HepG2 (cell line): Measurements from ENCODE around the gene EEF1AKMT4. TPM values are rescaled to one million over a fixed set of nuclear protein-coding genes. Genes with fewer than 3 reads are reported as not detected.
A peak's percentile ranks its signal among the peaks of the same experiment; 100 is the strongest.

Experiments
- CBX1 ChIP-seq: IDR thresholded peaks from one replicate; pipeline ENCODE4 v1.6.1; 2016; ENCODE audit warnings: antibody characterized with exemption, low read depth
- TBX2 ChIP-seq: sonication (generic); formaldehyde crosslinking; IDR thresholded peaks from 2 replicates; pipeline ENCODE4 v1.5.0; 2020; ENCODE audit warnings: missing genetic modification reagents, mild to moderate bottlenecking, borderline replicate concordance
- ZNF230 ChIP-seq: sonication (generic); formaldehyde crosslinking; IDR thresholded peaks from 2 replicates; pipeline ENCODE4 v1.4.0; 2020; ENCODE audit warnings: mild to moderate bottlenecking, missing genetic modification reagents
- ZNF30 ChIP-seq: sonication (generic); formaldehyde crosslinking; IDR thresholded peaks from 2 replicates; pipeline ENCODE4 v1.5.0; 2020; ENCODE audit warnings: mild to moderate bottlenecking, missing genetic modification reagents
- ZNF33B ChIP-seq: sonication (generic); formaldehyde crosslinking; IDR thresholded peaks from 2 replicates; pipeline ENCODE4 v1.5.1; 2020; ENCODE audit warnings: mild to moderate bottlenecking, missing genetic modification reagents
- ZNF557 ChIP-seq: sonication (generic); formaldehyde crosslinking; IDR thresholded peaks from 2 replicates; pipeline ENCODE4 v1.4.0; 2020; ENCODE audit warnings: missing genetic modification reagents
- ZNF570 ChIP-seq: sonication (generic); formaldehyde crosslinking; IDR thresholded peaks from 2 replicates; pipeline ENCODE4 v1.4.0; 2020; ENCODE audit warnings: mild to moderate bottlenecking, missing genetic modification reagents, borderline replicate concordance
- ZNF816 ChIP-seq: sonication (generic); formaldehyde crosslinking; IDR thresholded peaks from 2 replicates; pipeline ENCODE4 v1.8.0; 2022; ENCODE audit warnings: missing genetic modification reagents, mild to moderate bottlenecking, borderline replicate concordance
- polyA plus RNA-seq, 8 experiments: library from polyadenylated mRNA; depleted of rRNA in 3 of 8; stranded (reverse) in 7 of 8; unstranded in 1 of 8; fragments of >200 nt; fragmentation: Illumina TruSeq in 4 of 8; extraction: Trizol in 4 of 8; gene quantifications; 2 replicates each; pipeline versions ENCODE4 v1.2.1 to v1.2.3, GENCODE V29; 2011 to 2016; ENCODE audit warnings: low read depth in 4 of 8, missing spikeins in 1 of 8, mixed read lengths in 1 of 8; ENCODE audit not compliant: insufficient read depth in 1 of 8
- total RNA-seq, 5 experiments: library from RNA; depleted of rRNA; stranded (reverse); fragments of >200 nt; fragmentation: Illumina TruSeq; extraction: Trizol; gene quantifications; 2 replicates each; pipeline ENCODE4 v1.2.3, GENCODE V29; 2016; ENCODE audit warnings: low read depth in 1 of 5
- TF ChIP-seq, protein P1 (sequence below), 2 experiments: fragments of 450-650 bp in 1 of 2; sonication (generic) in 1 of 2; formaldehyde crosslinking in 1 of 2; IDR thresholded peaks; 2 replicates each; pipeline versions ENCODE4 v1.6.1 to v1.8.0; 2016 to 2022; ENCODE audit warnings: antibody characterized with exemption in 1 of 2, mild to moderate bottlenecking in 1 of 2, missing genetic modification reagents in 1 of 2
- TF ChIP-seq, protein P2 (sequence below): IDR thresholded peaks from 2 replicates; pipeline ENCODE4 v1.6.1; 2012; ENCODE audit warnings: low read length, improper control_type of control experiment
- TF ChIP-seq, protein P3 (sequence below): sonication (generic); formaldehyde crosslinking; IDR thresholded peaks from 2 replicates; pipeline ENCODE4 v1.5.0; 2020; ENCODE audit warnings: missing genetic modification reagents, mild to moderate bottlenecking, borderline replicate concordance

Gene EEF1AKMT4
- total and polyA plus RNA-seq, 2 of the 13 experiments (the other 11 are each of a cell fraction or from before 2014, with no cell fraction given): 13.1 to 15.8 TPM

DNA sequence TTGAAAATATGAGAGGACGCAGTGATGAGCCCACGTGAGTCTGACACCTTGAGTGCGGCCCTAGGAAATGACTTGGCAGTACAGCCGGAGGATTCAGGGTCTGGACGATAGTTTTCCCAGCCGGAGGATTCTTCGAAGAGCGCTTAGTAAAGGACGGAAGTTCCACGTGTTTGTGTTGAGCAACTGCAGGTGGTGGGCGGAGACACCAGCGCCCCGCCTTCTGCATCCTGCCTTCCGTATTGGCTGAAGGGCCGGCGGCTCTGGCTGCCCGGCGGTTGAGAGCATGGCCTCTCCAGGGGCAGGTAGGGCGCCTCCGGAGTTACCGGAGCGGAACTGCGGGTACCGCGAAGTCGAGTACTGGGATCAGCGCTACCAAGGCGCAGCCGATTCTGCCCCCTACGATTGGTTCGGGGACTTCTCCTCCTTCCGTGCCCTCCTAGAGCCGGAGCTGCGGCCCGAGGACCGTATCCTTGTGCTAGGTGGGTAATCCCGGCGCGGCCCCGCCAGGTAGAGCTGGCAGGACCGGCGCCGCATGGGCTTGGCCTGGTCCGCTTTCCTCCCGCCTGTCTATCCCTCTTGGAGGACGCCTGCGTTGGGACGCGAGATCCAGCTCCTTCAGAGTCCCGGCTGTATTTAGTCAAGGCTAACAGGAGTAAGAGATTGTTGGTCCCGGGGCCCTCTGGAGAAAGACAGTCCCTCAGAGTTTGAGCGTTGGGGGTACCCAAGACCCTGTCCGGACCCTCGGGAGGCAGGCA, at the start of gene EEF1AKMT4 (continued):
- TF ChIP-seq, protein P1, sequence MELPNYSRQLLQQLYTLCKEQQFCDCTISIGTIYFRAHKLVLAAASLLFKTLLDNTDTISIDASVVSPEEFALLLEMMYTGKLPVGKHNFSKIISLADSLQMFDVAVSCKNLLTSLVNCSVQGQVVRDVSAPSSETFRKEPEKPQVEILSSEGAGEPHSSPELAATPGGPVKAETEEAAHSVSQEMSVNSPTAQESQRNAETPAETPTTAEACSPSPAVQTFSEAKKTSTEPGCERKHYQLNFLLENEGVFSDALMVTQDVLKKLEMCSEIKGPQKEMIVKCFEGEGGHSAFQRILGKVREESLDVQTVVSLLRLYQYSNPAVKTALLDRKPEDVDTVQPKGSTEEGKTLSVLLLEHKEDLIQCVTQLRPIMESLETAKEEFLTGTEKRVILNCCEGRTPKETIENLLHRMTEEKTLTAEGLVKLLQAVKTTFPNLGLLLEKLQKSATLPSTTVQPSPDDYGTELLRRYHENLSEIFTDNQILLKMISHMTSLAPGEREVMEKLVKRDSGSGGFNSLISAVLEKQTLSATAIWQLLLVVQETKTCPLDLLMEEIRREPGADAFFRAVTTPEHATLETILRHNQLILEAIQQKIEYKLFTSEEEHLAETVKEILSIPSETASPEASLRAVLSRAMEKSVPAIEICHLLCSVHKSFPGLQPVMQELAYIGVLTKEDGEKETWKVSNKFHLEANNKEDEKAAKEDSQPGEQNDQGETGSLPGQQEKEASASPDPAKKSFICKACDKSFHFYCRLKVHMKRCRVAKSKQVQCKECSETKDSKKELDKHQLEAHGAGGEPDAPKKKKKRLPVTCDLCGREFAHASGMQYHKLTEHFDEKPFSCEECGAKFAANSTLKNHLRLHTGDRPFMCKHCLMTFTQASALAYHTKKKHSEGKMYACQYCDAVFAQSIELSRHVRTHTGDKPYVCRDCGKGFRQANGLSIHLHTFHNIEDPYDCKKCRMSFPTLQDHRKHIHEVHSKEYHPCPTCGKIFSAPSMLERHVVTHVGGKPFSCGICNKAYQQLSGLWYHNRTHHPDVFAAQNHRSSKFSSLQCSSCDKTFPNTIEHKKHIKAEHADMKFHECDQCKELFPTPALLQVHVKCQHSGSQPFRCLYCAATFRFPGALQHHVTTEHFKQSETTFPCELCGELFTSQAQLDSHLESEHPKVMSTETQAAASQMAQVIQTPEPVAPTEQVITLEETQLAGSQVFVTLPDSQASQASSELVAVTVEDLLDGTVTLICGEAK (IDR thresholded peaks at IDR 0.05): peak; percentile 35; the same call in 1 of the 2 replicates
- TF ChIP-seq, protein P1 (CRISPR knock-in tag; IDR thresholded peaks at IDR 0.05): no peak; the same call in 1 of the 2 replicates
- TF ChIP-seq ZNF230 (CRISPR knock-in tag) (no peak), ZNF33B (no peak), ZNF816 (CRISPR knock-in tag) (peak; percentile 37; the same call in 1 of the 2 replicates), ZNF570 (CRISPR knock-in tag) (no peak), CBX1 (no peak), ZNF30 (no peak), TBX2 (no peak), ZNF557 (0 out of 2 replicates have a peak, but pooled peaks have one; percentile 17)
- TF ChIP-seq, protein P2, sequence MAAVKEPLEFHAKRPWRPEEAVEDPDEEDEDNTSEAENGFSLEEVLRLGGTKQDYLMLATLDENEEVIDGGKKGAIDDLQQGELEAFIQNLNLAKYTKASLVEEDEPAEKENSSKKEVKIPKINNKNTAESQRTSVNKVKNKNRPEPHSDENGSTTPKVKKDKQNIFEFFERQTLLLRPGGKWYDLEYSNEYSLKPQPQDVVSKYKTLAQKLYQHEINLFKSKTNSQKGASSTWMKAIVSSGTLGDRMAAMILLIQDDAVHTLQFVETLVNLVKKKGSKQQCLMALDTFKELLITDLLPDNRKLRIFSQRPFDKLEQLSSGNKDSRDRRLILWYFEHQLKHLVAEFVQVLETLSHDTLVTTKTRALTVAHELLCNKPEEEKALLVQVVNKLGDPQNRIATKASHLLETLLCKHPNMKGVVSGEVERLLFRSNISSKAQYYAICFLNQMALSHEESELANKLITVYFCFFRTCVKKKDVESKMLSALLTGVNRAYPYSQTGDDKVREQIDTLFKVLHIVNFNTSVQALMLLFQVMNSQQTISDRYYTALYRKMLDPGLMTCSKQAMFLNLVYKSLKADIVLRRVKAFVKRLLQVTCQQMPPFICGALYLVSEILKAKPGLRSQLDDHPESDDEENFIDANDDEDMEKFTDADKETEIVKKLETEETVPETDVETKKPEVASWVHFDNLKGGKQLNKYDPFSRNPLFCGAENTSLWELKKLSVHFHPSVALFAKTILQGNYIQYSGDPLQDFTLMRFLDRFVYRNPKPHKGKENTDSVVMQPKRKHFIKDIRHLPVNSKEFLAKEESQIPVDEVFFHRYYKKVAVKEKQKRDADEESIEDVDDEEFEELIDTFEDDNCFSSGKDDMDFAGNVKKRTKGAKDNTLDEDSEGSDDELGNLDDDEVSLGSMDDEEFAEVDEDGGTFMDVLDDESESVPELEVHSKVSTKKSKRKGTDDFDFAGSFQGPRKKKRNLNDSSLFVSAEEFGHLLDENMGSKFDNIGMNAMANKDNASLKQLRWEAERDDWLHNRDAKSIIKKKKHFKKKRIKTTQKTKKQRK: no peak
- TF ChIP-seq, protein P3, sequence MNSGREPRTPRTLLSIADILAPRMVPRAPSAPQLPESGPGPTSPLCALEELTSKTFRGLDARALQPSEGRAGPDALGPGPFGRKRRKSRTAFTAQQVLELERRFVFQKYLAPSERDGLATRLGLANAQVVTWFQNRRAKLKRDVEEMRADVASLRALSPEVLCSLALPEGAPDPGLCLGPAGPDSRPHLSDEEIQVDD: peak; percentile 57; the same call in 1 of the 2 replicates
